Measurements from ENCODE around the gene SAMSN1. TPM values are rescaled to one million over a fixed set of nuclear protein-coding genes. Genes with fewer than 3 reads are reported as not detected.

Gene SAMSN1
- total RNA-seq: 10 to 100 TPM in 1 of 4 donors, 1 to 10 TPM in 3; 1.0 to 13.5 (median 4.2) TPM

- Histone ChIP-seq H3K4me3 (peak within 1 kb of the TSS; percentile 7 to 23), H3K4me1 (no peaks in the 10 kb centered on the region), H3K27me3 (no peaks in the 10 kb centered on the region), H3K9me3 (no peaks in the 10 kb centered on the region), H3K36me3 (no peaks in the 10 kb centered on the region), H3K27ac (peak within 1 kb of the TSS in 1 of 4 donors; percentile 18)
- TF ChIP-seq POLR2AphosphoS5 (IDR thresholded peaks at IDR 0.05) (peak; percentile 41), POLR2A (IDR thresholded peaks at IDR 0.05) (peak; percentile 15 to 44), EP300 (IDR thresholded peaks at IDR 0.05) (no peak), CTCF (IDR thresholded peaks at IDR 0.05) (no peak)
- peak; percentile 41 for ATAC-seq
- WGBS, 2 donors (ENCODE audit: low coverage in 1 of 2): 47 to 67% methylated on average over 1 of the region's 1 CpG
These were observed at the start of gene SAMSN1 for GRCh38 chr21:14545906-14546480. TSS of gene SAMSN1 (minus strand) at chr21:14546315. CDS start at chr21:14546261, 54 bp downstream.

- H3K36me3 ChIP-seq: no peaks in the 10 kb centered on the region
- no peaks in the 10 kb centered on the region for H3K27me3 ChIP-seq
- no peak overlapping the region for H3K27ac ChIP-seq
- TF ChIP-seq POLR2A (IDR thresholded peaks at IDR 0.05): no peak
- no peak for TF ChIP-seq POLR2AphosphoS5 (IDR thresholded peaks at IDR 0.05)
- TF ChIP-seq EP300 (IDR thresholded peaks at IDR 0.05): no peak
- TF ChIP-seq CTCF (IDR thresholded peaks at IDR 0.05): no peak
- H3K4me1 ChIP-seq: peaks cover 0 to 20% (median 0%) of the 10 kb centered on the region in 3 donors
- whole genome bisulfite sequencing, 2 donors (ENCODE audit: low coverage in 1 of 2): 88 to 90% methylated on average over 1 of the region's 1 CpG
- ATAC-seq: no peak
- peaks cover 0 to 4% (median 0%) of the 10 kb centered on the region in 3 donors for H3K9me3 ChIP-seq
- no peak overlapping the region for H3K4me3 ChIP-seq
These were observed 49.3 kb upstream of the SAMSN1 start for GRCh38 chr21:14595449-14595848.

DNA sequence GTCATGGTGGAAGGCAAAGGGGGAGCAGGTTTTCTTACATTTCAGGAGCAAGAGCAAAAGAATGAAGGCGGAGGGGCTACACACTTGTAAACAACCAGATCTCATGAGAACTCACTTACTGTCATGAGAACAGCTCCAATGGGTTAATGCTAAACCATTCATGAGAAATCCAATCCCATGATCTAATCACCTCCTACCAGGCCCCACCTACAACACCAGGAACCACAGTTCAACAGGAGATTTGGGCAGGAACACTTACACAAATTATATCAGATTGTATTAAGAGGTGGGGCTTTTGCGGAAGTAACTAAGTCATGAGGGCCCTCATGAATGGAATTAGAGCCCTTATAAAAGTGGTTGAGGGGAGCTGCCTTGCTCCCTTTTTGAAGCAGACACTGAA is 48.9 kb upstream of the SAMSN1 start:
- no peak for ATAC-seq
- Histone ChIP-seq H3K4me3 (no peak overlapping the region), H3K27me3 (no peaks in the 10 kb centered on the region), H3K27ac (no peak overlapping the region), H3K9me3 (peaks cover 0 to 4% (median 0%) of the 10 kb centered on the region in 3 donors), H3K4me1 (peaks cover 0 to 20% (median 0%) of the 10 kb centered on the region in 3 donors), H3K36me3 (no peaks in the 10 kb centered on the region)
- 96 to 100% methylated on average over 1 to 2 of the region's 2 CpGs for WGBS, 2 donors (ENCODE audit: low coverage in 1 of 2)
- TF ChIP-seq POLR2A (IDR thresholded peaks at IDR 0.05): no peak
- TF ChIP-seq CTCF (IDR thresholded peaks at IDR 0.05): no peak
- TF ChIP-seq EP300 (IDR thresholded peaks at IDR 0.05): no peak
- TF ChIP-seq POLR2AphosphoS5 (IDR thresholded peaks at IDR 0.05): no peak

DNA sequence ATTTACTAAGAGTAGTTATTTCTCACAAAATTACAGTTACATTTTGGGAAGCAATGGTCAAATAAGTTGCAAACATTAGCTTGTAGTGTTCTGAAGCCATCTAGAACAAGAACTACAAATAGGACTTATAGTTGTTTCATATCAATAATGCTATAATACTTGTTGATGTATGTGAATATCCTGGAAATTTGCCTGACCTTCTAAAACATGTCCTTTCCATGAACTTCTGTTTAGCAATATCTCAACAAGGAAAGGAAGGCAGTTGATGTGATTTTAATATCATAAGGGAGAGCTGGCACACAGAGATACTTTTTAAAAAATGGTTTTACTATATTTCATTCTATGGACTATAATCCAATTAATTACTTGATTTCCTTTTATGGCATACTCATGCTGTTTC is 47.1 kb upstream of the SAMSN1 start:
- H3K4me1 ChIP-seq: peaks cover 0 to 20% (median 0%) of the 10 kb centered on the region in 3 donors
- no peak for ATAC-seq
- no peaks in the 10 kb centered on the region for H3K36me3 ChIP-seq
- H3K9me3 ChIP-seq: peaks cover 0 to 4% (median 0%) of the 10 kb centered on the region in 3 donors
- H3K27me3 ChIP-seq: no peaks in the 10 kb centered on the region
- no peak overlapping the region for H3K4me3 ChIP-seq
- TF ChIP-seq POLR2A (IDR thresholded peaks at IDR 0.05) (no peak), EP300 (IDR thresholded peaks at IDR 0.05) (no peak), POLR2AphosphoS5 (IDR thresholded peaks at IDR 0.05) (no peak), CTCF (IDR thresholded peaks at IDR 0.05) (no peak)
- H3K27ac ChIP-seq: no peak overlapping the region

DNA sequence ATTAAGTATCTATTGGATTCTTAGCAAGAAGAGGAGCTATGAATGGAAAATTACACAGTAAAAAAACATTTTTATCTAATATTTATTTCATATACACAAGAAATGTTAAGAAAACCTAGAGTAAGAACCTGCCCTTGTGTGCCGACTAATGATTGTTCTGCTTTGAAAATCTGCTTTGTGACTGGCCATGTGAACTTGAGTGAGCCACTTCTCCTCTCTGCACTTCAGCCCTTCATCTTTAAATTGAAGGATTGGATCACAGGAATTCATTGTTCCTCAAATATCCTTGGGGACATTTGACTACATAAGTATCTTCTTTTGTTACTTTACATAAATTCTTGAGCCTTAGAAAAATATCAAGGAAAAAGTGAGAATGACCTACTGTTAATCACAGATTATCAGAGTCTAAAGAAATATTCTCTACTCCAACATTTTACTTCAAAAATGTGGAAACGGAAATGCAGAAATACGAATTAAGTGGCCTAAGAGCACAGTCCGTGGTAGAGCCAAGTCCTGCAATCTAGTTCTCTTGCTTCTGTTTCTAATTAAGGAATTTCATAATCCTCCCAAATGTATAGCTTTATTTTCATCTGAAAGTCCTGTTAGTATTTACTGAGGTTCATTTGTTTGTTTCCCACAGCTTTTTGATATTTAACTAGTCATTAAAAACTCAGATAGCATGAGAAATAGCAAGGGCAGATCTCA is 46.3 kb upstream of the SAMSN1 start:
- Histone ChIP-seq H3K27me3 (no peaks in the 10 kb centered on the region), H3K27ac (no peak overlapping the region), H3K9me3 (peaks cover 0 to 4% (median 0%) of the 10 kb centered on the region in 3 donors), H3K4me3 (no peak overlapping the region), H3K4me1 (peaks cover 0 to 20% (median 0%) of the 10 kb centered on the region in 3 donors), H3K36me3 (no peaks in the 10 kb centered on the region)
- TF ChIP-seq POLR2AphosphoS5 (IDR thresholded peaks at IDR 0.05) (no peak), CTCF (IDR thresholded peaks at IDR 0.05) (no peak), EP300 (IDR thresholded peaks at IDR 0.05) (no peak), POLR2A (IDR thresholded peaks at IDR 0.05) (no peak)
- 60 to 84% methylated on average over 4 of the region's 4 CpGs for WGBS, 2 donors (ENCODE audit: low coverage in 1 of 2)
- no peak for ATAC-seq

All from gastroesophageal sphincter (tissue), 4 donors.